HepG2 (cell line): ENCODE measurements around the gene CREB1. TPM values are rescaled to one million over a fixed set of nuclear protein-coding genes. Genes with fewer than 3 reads are reported as not detected.
A peak's percentile ranks its signal among the peaks of the same experiment; 100 is the strongest.

Experiments
- GABPA ChIP-seq, 2 experiments: IDR thresholded peaks; 2 replicates each; pipeline ENCODE4 v1.6.1; 2011 to 2016; ENCODE audit warnings: low read depth in 2 of 2, low read length in 1 of 2, missing biosample characterization in 1 of 2, missing genetic modification characterization in 1 of 2
- HHEX ChIP-seq: IDR thresholded peaks from 2 replicates; pipeline ENCODE4 v1.6.1; 2016; ENCODE audit warnings: control low read depth
- HMGXB3 ChIP-seq: sonication (generic); formaldehyde crosslinking; IDR thresholded peaks from 2 replicates; pipeline ENCODE4 v1.4.0; 2020; ENCODE audit warnings: missing genetic modification reagents, borderline replicate concordance
- MED8 ChIP-seq: sonication (generic); formaldehyde crosslinking; IDR thresholded peaks from 2 replicates; pipeline ENCODE4 v1.8.1; 2023; ENCODE audit warnings: mild to moderate bottlenecking, missing genetic modification reagents; ENCODE audit not compliant: insufficient replicate concordance
- MEF2D ChIP-seq: sonication (generic); formaldehyde crosslinking; IDR thresholded peaks from 2 replicates; pipeline ENCODE4 v1.5.1; 2020; ENCODE audit warnings: mild to moderate bottlenecking, missing genetic modification reagents
- NKX3-1 ChIP-seq: sonication (generic); formaldehyde crosslinking; IDR thresholded peaks from 2 replicates; pipeline ENCODE4 v1.5.0; 2020; ENCODE audit warnings: missing genetic modification reagents
- NR0B2 ChIP-seq: sonication (generic); formaldehyde crosslinking; IDR thresholded peaks from 2 replicates; pipeline ENCODE4 v1.4.0; 2020; ENCODE audit warnings: mild to moderate bottlenecking, missing genetic modification reagents
- PAWR ChIP-seq: sonication (generic); formaldehyde crosslinking; IDR thresholded peaks from 2 replicates; pipeline ENCODE4 v1.4.0; 2020; ENCODE audit warnings: missing genetic modification reagents, mild to moderate bottlenecking, borderline replicate concordance
- PAXIP1 ChIP-seq: sonication (generic); formaldehyde crosslinking; conservative IDR thresholded peaks from 2 replicates; pipeline ENCODE4 v1.4.0; 2020; ENCODE audit warnings: mild to moderate bottlenecking, missing genetic modification reagents, moderate library complexity
- POLR2G ChIP-seq: fragments of 200-400 bp; formaldehyde crosslinking; IDR thresholded peaks from 2 replicates; pipeline ENCODE4 v1.6.1; 2018; ENCODE audit warnings: mild to moderate bottlenecking, low read depth, low read length, moderate library complexity
- SMYD3 ChIP-seq: sonication (generic); formaldehyde crosslinking; IDR thresholded peaks from 2 replicates; pipeline ENCODE4 v1.8.1; 2023; ENCODE audit warnings: mild to moderate bottlenecking, missing genetic modification reagents
- TRAFD1 ChIP-seq: sonication (generic); formaldehyde crosslinking; IDR thresholded peaks from 2 replicates; pipeline ENCODE4 v1.5.1; 2020; ENCODE audit warnings: missing genetic modification reagents, mild to moderate bottlenecking, borderline replicate concordance
- ZNF160 ChIP-seq: sonication (generic); formaldehyde crosslinking; IDR thresholded peaks from 2 replicates; pipeline ENCODE4 v1.8.0; 2022; ENCODE audit warnings: mild to moderate bottlenecking, inconsistent platforms, missing genetic modification reagents
- ZNF431 ChIP-seq: sonication (generic); formaldehyde crosslinking; IDR thresholded peaks from 2 replicates; pipeline ENCODE4 v1.9.0; 2022; ENCODE audit warnings: missing genetic modification reagents, low read depth, mild to moderate bottlenecking, borderline replicate concordance
- ZNF501 ChIP-seq: sonication (generic); formaldehyde crosslinking; IDR thresholded peaks from 2 replicates; pipeline ENCODE4 v1.5.1; 2020; ENCODE audit warnings: mild to moderate bottlenecking, moderate library complexity, missing genetic modification reagents
- ZNF546 ChIP-seq: sonication (generic); formaldehyde crosslinking; conservative IDR thresholded peaks from 2 replicates; pipeline ENCODE4 v1.8.1; 2023; ENCODE audit warnings: mild to moderate bottlenecking, missing genetic modification reagents
- ZNF615 ChIP-seq: sonication (generic); formaldehyde crosslinking; IDR thresholded peaks from 2 replicates; pipeline ENCODE4 v1.5.0; 2020; ENCODE audit warnings: mild to moderate bottlenecking, missing genetic modification reagents, borderline replicate concordance
- ZNF850 ChIP-seq: sonication (generic); formaldehyde crosslinking; conservative IDR thresholded peaks from 2 replicates; pipeline ENCODE4 v1.9.0; 2021; ENCODE audit warnings: mild to moderate bottlenecking, missing genetic modification reagents
- polyA plus RNA-seq, 8 experiments: library from polyadenylated mRNA; depleted of rRNA in 3 of 8; stranded (reverse) in 7 of 8; unstranded in 1 of 8; fragments of >200 nt; fragmentation: Illumina TruSeq in 4 of 8; extraction: Trizol in 4 of 8; gene quantifications; 2 replicates each; pipeline versions ENCODE4 v1.2.1 to v1.2.3, GENCODE V29; 2011 to 2016; ENCODE audit warnings: low read depth in 4 of 8, missing spikeins in 1 of 8, mixed read lengths in 1 of 8; ENCODE audit not compliant: insufficient read depth in 1 of 8
- total RNA-seq, 5 experiments: library from RNA; depleted of rRNA; stranded (reverse); fragments of >200 nt; fragmentation: Illumina TruSeq; extraction: Trizol; gene quantifications; 2 replicates each; pipeline ENCODE4 v1.2.3, GENCODE V29; 2016; ENCODE audit warnings: low read depth in 1 of 5

Gene CREB1
- total and polyA plus RNA-seq, 2 of the 13 experiments (the other 11 are each of a cell fraction or from before 2014, with no cell fraction given): 51.8 to 51.9 TPM

GRCh38 chr2:207632575-207633493, 103.1 kb downstream of the CREB1 start (continued):
- no peak for TF ChIP-seq ZNF431 (CRISPR knock-in tag)
- TF ChIP-seq ZNF850 (CRISPR knock-in tag): no peak
- no peak for TF ChIP-seq NKX3-1 (CRISPR knock-in tag)
- no peak for TF ChIP-seq MEF2D
- 0 out of 2 replicates have a peak, but pooled peaks have one; percentile 17 for TF ChIP-seq PAXIP1
- no peak for TF ChIP-seq HMGXB3 (CRISPR knock-in tag)
- no peak for TF ChIP-seq POLR2G
- peak; percentile 66; the same call in 1 of the 2 replicates for TF ChIP-seq ZNF501 (CRISPR knock-in tag)
- TF ChIP-seq ZNF546 (CRISPR knock-in tag): no peak
- no peak for TF ChIP-seq MED8 (CRISPR knock-in tag)
- TF ChIP-seq SMYD3: no peak
- TF ChIP-seq NR0B2 (CRISPR knock-in tag): no peak
- TF ChIP-seq HHEX: no peak
- no peak for TF ChIP-seq TRAFD1
- no peak for TF ChIP-seq ZNF160
- TF ChIP-seq PAWR (CRISPR knock-in tag): no peak
- TF ChIP-seq GABPA (IDR thresholded peaks at IDR 0.05; ENCODE audit: low read depth, low read length): no peak
- TF ChIP-seq GABPA (CRISPR knock-in tag; IDR thresholded peaks at IDR 0.05; ENCODE audit: low read depth): no peak
- no peak for TF ChIP-seq ZNF615 (CRISPR knock-in tag)
